CD4-positive, alpha-beta T cell (primary cell): Measurements from ENCODE around the gene OR52M1. TPM values are rescaled to one million over a fixed set of nuclear protein-coding genes. Genes with fewer than 3 reads are reported as not detected.

Experiments
- ATAC-seq: fragments of 200-7000 bp; cut with Tn5 transposase; one replicate; pipeline ENCODE4 v1.10.0; 2022; ENCODE audit warnings: mild to moderate bottlenecking; ENCODE audit not compliant: poor library complexity
- CTCF ChIA-PET: fragments of 350-600 bp; sonication (Branson Sonifier 250); formaldehyde crosslinking; loops from one replicate; lab custom pipeline; 2021; ENCODE audit warnings: antibody characterized with exemption, inconsistent platforms; lab: Charles Lee
- POLR2A ChIA-PET: fragments of 350-600 bp; sonication (Branson Sonifier 250); formaldehyde crosslinking; loops from one replicate; lab custom pipeline; 2021; ENCODE audit warnings: antibody characterized with exemption, inconsistent platforms; lab: Charles Lee
- DNase-seq, 14 experiments: peaks; one replicate each; pipeline ENCODE4 v3.0.0-alpha.2; 2013 to 2020; ENCODE audit warnings: mixed read lengths in 2 of 14
- H3K27ac ChIP-seq, 2 donors: one replicate each; pipeline versions ENCODE4 v1.5.1 to v1.7.0; 2013; ENCODE audit warnings: low read length in 2 of 2, low read depth in 1 of 2, mild to moderate bottlenecking in 1 of 2
- H3K27me3 ChIP-seq, 2 experiments: 1 replicate in 1 of 2; 2 replicates in 1 of 2; pipeline versions ENCODE4 v1.6.1 to v1.7.0; 2013; ENCODE audit warnings: low read length in 2 of 2, control low read depth in 1 of 2, mild to moderate bottlenecking in 1 of 2, moderate library complexity in 1 of 2; ENCODE audit not compliant: insufficient read depth in 2 of 2, control insufficient read depth in 1 of 2
- H3K36me3 ChIP-seq: one replicate; pipeline ENCODE4 v1.6.1; 2013; ENCODE audit warnings: low read length, control low read depth; ENCODE audit not compliant: insufficient read depth
- H3K4me1 ChIP-seq: one replicate; pipeline ENCODE4 v1.6.1; 2013; ENCODE audit warnings: low read length, control low read depth; ENCODE audit not compliant: insufficient read depth
- H3K4me3 ChIP-seq: one replicate; pipeline ENCODE4 v1.5.1; 2013; ENCODE audit warnings: mild to moderate bottlenecking, low read length, moderate library complexity
- H3K9me3 ChIP-seq, 2 experiments: 1 replicate in 1 of 2; 2 replicates in 1 of 2; pipeline versions ENCODE4 v1.6.1 to v1.7.0; 2013; ENCODE audit warnings: low read length in 2 of 2, mild to moderate bottlenecking in 2 of 2, control low read depth in 1 of 2, moderate library complexity in 1 of 2; ENCODE audit not compliant: control insufficient read depth in 1 of 2, insufficient read depth in 1 of 2
- H3K27ac Mint-ChIP-seq: one replicate; pipeline ENCODE4 v1.8.0; 2020; ENCODE audit warnings: mixed read lengths
- H3K27me3 Mint-ChIP-seq: one replicate; pipeline ENCODE4 v1.8.0; 2021; ENCODE audit warnings: mixed read lengths
- H3K36me3 Mint-ChIP-seq: one replicate; pipeline ENCODE4 v1.8.0; 2021; ENCODE audit warnings: low read depth, mixed read lengths
- H3K4me1 Mint-ChIP-seq: one replicate; pipeline ENCODE4 v1.8.0; 2021; ENCODE audit warnings: low read depth, mixed read lengths
- H3K4me3 Mint-ChIP-seq: one replicate; pipeline ENCODE4 v1.8.0; 2020; ENCODE audit warnings: mild to moderate bottlenecking, mixed read lengths
- H3K9me3 Mint-ChIP-seq: one replicate; pipeline ENCODE4 v1.8.0; 2020; ENCODE audit warnings: mixed read lengths
- intact Hi-C, 2 experiments: fragments of 100-400 bp; cut with DNase I in 1 of 2; cut with micrococcal nuclease in 1 of 2; formaldehyde crosslinking; loops; one replicate each; pipeline versions ENCODE4 v1.15.1 to v1.9.0; 2023 to 2025; cut with DNase I, micrococcal nuclease
- total RNA-seq, 174 experiments: library from RNA in 2 of 174; stranded (reverse) in 2 of 174; gene quantifications; one replicate each; pipeline ENCODE4 v1.2.3 and lab custom pipeline; 2021 to 2026
- TF ChIP-seq, protein P1 (sequence below): fragments of 200-600 bp; IDR thresholded peaks from one replicate; pipeline ENCODE4 v1.8.0; 2022; ENCODE audit warnings: antibody characterized with exemption, mild to moderate bottlenecking

Gene OR52M1
- total RNA-seq, 2 experiments from 2014 or later: not detected

DNA sequence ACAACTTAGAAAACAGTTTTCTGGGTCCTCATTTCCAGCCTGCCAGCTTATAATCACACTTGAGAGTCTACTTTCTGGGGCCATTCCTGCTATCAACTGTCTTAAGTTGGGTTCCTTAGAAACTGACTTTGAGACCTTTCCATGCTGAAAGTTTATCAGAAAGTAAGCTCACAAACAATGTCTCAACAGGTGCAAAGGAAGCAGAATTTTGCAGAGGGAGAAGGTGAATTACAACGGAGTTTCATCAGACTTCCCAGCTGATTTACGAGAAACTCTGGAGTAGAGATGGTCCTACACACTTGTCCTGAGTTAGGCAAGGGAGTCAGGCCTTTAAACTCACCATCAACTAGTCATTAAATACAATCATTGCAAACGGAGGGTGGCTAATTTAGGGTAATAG, 31.9 kb downstream of the OR52M1 start:
- Histone ChIP-seq H3K9me3 (no peaks in the 10 kb centered on the region), H3K27me3 (peaks cover 0 to 6% of the 10 kb centered on the region in 2 experiments), H3K4me3 (no peak overlapping the region), H3K4me1 (no peaks in the 10 kb centered on the region), H3K36me3 (no peaks in the 10 kb centered on the region), H3K27ac (no peak overlapping the region)
- TF ChIP-seq, protein P1, sequence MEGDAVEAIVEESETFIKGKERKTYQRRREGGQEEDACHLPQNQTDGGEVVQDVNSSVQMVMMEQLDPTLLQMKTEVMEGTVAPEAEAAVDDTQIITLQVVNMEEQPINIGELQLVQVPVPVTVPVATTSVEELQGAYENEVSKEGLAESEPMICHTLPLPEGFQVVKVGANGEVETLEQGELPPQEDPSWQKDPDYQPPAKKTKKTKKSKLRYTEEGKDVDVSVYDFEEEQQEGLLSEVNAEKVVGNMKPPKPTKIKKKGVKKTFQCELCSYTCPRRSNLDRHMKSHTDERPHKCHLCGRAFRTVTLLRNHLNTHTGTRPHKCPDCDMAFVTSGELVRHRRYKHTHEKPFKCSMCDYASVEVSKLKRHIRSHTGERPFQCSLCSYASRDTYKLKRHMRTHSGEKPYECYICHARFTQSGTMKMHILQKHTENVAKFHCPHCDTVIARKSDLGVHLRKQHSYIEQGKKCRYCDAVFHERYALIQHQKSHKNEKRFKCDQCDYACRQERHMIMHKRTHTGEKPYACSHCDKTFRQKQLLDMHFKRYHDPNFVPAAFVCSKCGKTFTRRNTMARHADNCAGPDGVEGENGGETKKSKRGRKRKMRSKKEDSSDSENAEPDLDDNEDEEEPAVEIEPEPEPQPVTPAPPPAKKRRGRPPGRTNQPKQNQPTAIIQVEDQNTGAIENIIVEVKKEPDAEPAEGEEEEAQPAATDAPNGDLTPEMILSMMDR: no peak
- no peaks in the 10 kb centered on the region for H3K4me1 Mint-ChIP-seq
- no peaks in the 10 kb centered on the region for H3K9me3 Mint-ChIP-seq
- DNase-seq (no peak), ATAC-seq (no peak)
- no peak overlapping the region for H3K27ac Mint-ChIP-seq
- peaks cover 21% of the 10 kb centered on the region for H3K27me3 Mint-ChIP-seq
- intact Hi-C loops: no loop called here
- POLR2A ChIA-PET: no interaction called here
- CTCF ChIA-PET: no interaction called here
- no peak overlapping the region for H3K4me3 Mint-ChIP-seq
- no peaks in the 10 kb centered on the region for H3K36me3 Mint-ChIP-seq

DNA sequence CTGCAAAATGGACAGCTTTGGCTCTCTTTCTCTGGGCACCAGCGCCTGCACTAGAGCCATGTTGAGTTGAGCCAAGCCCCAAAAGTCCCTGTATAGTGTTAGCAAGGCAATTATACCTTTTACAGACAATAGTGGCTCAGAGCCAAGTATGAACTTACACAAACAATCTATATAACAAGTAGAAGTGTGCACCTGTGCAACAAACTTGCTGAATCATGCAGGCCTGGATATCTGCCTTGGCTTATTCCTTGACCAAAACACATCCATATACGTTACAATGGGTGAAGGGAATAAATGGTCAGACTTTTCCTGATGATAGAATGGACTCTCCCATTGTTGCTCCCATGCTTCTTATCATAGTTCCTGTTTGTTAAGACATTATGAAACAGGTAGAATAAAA, 32.8 kb downstream of the OR52M1 start:
- ChIA-PET CTCF (interaction anchor here (0.5 kb wide), 1 partner anchor 11 kb away, joined by 3 read pairs; no protein-coding TSS in a partner anchor), POLR2A (no interaction called here)
- Mint-ChIP-seq H3K36me3 (no peaks in the 10 kb centered on the region), H3K9me3 (no peaks in the 10 kb centered on the region), H3K27ac (no peak overlapping the region), H3K27me3 (peaks cover 25% of the 10 kb centered on the region), H3K4me3 (no peak overlapping the region), H3K4me1 (no peaks in the 10 kb centered on the region)
- no peak overlapping the region for H3K27ac ChIP-seq
- DNase-seq: no peak
- H3K4me1 ChIP-seq: no peaks in the 10 kb centered on the region
- intact Hi-C loops: no loop called here
- TF ChIP-seq, protein P1: no peak
- no peaks in the 10 kb centered on the region for H3K36me3 ChIP-seq
- H3K9me3 ChIP-seq: no peaks in the 10 kb centered on the region
- H3K27me3 ChIP-seq: peaks cover 0 to 6% of the 10 kb centered on the region in 2 experiments
- no peak for ATAC-seq
- H3K4me3 ChIP-seq: no peak overlapping the region

DNA sequence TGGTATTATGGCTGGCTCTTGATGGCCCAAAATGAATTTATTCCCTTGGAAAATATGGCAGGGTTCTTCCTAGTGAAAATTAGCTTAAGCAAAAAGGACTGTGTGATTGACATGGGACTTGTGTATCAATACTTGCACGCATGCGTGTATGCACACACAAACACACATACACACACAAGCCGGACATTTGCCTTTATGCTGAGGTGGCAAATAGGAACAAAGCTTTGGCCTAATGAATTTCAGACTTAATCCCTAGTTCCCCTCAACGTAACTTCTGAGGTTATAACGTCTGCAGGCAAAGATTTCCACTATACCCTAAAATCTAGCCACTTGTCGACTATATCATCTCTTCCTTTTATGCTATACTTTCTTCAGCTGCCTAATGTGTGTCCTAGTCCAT, 33.6 kb downstream of the OR52M1 start:
- Mint-ChIP-seq H3K4me1 (no peaks in the 10 kb centered on the region), H3K27ac (no peak overlapping the region), H3K9me3 (no peaks in the 10 kb centered on the region), H3K36me3 (no peaks in the 10 kb centered on the region), H3K27me3 (peaks cover 32% of the 10 kb centered on the region), H3K4me3 (no peak overlapping the region)
- no peaks in the 10 kb centered on the region for H3K4me1 ChIP-seq
- DNase-seq: no peak
- TF ChIP-seq, protein P1: no peak
- intact Hi-C loops: no loop called here
- H3K27ac ChIP-seq: no peak overlapping the region
- no peaks in the 10 kb centered on the region for H3K9me3 ChIP-seq
- ChIA-PET POLR2A (no interaction called here), CTCF (no interaction called here)
- peaks cover 0 to 11% of the 10 kb centered on the region in 2 experiments for H3K27me3 ChIP-seq
- H3K36me3 ChIP-seq: no peaks in the 10 kb centered on the region
- no peak for ATAC-seq
- no peak overlapping the region for H3K4me3 ChIP-seq
